GM19463 (cell line): ENCODE measurements around the gene KRTAP10-1.
"Not testable (repeated sequence)": the region's sequence is repeated elsewhere in the genome, so short reads cannot be mapped to it uniquely, and the experiment has no call there.

Source experiments
- ATAC-seq: cut with Tn5 transposase; IDR thresholded peaks from one replicate; pipeline ENCODE4 v1.9.1; 2021; ENCODE audit warnings: mild to moderate bottlenecking, moderate library complexity; ENCODE audit not compliant: unreplicated experiment

Gene KRTAP10-1

DNA sequence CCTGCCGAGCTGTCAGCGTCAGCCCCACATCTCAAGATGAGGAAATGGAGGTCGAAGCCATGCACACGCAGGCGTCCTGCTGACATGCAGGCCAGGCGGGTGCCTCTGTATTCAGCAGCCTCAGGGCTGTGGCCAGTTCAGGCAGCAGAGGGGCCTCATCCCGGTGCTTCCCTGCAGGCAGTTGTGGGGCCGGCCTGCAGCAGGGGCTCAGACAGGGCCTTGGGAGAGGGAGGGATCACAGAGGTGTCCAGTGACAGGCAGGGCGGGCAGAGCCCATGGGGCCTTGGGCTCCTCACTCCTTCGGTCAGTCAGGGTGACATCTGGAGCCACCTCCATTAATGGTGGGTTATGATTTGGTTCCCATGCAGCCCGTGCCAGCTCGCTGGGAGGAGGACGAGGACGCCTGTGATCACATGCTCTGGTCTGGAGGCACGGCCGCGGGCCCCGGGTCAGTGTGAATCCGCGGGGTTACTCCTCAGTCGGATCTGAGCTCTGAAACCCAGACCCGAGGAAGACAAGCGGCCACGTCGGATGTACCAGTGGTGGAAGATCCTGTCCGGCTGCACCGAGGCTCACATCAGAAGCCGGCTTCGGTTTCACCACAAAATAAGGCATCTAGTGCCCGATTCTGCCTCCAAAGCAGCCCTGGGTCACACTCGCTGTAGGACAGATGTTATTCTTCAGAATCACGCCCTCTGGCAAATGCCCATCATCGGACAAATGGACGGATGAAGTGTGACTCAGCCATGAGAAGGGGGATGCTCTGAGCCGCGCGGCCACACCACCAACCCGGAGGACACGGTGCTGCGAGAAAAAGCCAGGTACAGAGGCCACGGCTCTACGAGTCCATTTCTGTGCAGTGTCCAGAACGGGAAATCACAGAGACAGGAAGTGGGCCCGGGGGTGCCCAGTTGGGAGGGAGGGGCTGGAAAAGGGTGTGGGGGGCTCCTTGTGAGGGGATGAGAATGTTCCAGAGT lies 33.4 kb downstream of the KRTAP10-1 start:
- no peak for ATAC-seq

DNA sequence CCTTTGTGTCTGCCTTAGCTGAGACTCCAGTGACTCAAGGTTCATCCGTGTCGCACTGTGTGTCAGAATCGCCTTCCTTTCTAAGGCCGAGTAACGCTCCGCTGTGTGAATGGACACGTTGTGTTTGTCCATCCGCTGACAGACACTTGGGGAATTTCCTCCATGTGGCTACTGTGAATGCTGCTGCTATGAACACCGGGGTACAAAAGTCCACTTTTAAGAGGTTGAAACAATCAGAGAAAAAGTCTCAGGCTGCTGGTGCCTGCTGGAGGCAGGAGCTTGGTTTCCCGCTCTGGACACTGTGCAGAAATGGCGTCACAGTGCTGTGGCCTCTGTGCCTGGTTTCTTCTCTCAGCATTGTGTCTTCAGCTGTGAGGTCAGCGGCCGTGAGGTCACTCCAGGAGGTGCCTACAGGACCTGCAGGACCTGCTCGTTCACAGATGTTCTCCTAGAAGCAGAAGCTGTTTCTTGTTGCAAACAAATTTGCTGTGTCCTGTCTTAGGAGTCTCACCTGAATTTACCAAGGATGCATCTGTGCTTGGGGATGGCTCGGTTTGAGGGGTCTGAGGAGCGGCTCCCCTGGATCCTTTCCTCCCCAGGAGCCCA lies 34.2 kb downstream of the KRTAP10-1 start:
- ATAC-seq = no peak

DNA sequence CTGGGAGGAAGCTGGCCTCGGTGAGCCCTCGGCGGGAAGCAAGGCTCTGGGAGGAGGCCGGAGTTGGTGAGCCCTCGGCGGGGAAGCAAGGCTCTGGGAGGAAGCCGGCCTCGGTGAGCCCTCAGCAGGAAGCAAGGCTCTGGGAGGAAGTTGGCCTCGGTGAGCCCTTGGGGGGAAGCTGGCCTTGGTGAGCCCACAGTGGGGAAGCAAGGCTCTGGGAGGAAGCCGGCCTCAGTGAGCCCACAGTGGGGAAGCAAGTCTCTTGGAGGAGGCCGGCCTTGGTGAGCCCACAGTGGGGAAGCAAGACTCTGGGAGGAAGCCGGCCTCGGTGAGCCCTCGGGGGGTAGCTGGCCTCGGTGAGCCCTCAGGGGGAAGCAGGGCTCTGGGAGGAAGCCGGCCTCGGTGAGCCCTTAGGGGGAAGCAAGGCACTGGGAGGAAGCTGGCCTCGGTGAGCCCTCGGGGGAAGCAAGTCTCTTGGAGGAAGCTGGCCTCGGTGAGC lies 36.0 kb downstream of the KRTAP10-1 start:
- no peak for ATAC-seq

DNA sequence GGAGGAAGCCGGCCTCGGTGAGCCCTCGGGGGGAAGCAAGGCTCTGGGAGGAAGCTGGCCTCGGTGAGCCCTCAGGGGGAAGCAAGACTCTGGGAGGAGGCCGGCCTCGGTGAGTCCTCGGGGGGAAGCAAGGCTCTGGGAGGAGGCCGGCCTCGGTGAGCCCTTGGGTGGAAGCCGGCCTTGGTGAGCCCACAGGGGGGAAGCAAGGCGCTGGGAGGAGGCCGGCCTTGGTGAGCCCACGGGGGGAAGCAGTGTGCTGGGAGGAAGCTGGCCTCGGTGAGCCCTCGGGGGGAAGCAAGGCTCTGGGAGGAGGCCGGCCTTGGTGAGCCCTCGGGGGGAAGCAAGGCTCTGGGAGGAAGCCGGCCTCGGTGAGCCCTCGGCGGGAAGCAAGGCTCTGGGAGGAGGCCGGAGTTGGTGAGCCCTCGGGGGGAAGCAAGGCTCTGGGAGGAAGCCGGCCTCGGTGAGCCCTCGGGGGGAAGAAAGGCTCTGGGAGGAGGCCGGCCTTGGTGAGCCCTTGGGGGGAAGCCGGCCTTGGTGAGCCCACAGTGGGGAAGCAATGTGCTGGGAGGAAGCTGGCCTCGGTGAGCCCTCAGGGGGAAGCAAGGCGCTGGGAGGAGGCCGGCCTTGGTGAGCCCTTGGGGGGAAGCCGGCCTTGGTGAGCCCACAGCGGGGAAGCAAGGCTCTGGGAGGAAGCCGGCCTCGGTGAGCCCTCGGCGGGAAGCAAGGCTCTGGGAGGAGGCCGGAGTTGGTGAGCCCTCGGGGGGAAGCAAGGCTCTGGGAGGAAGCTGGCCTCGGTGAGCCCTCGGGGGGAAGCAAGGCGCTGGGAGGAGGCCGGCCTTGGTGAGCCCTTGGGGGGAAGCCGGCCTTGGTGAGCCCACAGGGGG lies 36.7 kb downstream of the KRTAP10-1 start:
- not testable (repeated sequence) for ATAC-seq

DNA sequence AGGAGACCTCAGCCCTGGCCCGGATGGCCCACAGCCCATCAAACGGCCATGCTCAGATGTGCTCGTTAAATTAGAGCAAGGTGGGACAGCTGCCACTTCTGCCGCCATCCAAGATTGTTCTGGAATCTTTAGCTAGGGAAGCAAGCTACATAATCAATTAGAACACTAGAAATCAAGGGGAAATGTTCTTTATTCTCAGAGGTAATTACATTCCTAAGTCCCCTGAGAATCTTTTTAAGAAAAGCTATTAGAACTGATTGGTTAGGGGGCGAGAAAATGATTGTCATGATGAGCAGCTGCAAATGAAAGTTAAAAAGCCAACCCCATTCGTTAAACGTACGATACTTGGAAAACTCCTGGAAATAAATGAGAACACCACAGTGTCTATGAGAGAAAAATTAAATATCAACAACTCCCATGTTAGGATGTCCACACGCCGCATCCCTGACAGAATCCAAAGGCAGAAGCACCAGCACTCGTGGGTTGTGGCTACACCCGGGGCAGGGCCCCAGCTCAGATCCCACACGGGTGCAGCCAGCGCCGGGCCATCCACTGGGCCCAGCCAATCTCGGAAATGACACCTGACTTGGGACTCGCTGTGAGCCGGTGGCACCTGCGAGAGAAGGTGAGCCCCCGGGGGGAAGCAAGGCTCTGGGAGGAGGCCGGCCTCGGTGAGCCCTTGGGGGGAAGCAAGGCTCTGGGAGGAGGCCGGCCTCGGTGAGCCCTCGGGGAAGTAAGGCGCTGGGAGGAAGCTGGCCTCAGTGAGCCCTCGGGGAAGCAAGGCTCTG lies 37.6 kb downstream of the KRTAP10-1 start:
- ATAC-seq = no peak

DNA sequence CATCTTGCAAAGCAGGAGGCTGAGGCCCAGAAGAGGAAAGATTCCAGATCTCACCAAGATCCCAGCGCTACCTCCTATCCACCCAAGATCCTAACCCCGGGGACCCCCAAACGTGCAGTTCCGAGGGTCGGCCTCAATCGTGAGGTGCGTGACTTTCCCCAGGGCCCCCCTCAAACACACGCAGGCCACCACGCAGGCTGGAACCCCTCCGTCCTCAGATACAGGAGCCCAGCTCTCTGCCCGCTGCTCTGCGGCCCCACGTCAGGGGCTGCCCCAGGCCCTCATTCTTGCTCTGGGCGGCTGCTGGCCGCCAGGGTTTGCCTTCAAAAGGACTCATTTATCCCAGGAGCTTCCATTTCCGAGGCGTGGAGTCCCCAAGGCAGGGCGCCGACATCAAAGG lies 39.9 kb downstream of the KRTAP10-1 start:
- ATAC-seq = no peak

DNA sequence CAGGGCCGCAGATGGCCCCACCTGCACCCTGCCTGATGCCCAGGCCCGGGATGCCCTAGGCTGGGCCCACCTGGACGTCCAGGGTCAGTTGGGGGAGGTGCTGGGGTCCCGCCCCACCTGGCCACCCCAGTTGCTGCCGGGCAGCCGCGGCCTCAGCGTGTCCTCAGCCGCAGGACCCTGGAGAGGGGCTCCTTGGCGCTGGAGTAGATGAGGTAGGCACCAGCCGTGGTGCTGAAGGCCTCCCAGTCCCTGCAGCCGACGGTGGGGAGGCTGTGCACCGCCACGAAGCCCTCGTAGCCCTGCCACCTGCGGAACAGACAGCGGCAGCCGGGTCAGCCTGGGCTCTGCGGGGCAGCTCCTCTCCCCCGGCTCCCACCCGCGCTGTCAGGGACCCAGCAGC lies 40.4 kb downstream of the KRTAP10-1 start:
- no peak for ATAC-seq

DNA sequence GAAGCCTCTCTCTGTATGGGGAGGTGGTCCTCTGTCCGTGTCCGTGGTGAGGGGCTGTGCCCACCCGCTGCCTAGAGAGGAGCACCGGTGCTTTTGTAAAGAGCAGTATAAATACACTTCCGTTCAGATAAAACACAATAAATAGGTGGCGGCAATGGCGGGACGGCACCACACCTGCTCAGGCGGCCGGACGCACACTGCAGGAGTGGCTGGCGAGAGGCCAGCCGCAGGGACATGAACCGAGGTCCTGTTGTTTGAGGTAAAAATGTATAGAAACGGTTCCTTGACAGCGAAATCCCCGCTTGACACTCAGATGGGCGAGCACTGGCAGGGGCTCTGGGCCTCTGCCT lies 40.8 kb downstream of the KRTAP10-1 start:
- ATAC-seq = no peak

DNA sequence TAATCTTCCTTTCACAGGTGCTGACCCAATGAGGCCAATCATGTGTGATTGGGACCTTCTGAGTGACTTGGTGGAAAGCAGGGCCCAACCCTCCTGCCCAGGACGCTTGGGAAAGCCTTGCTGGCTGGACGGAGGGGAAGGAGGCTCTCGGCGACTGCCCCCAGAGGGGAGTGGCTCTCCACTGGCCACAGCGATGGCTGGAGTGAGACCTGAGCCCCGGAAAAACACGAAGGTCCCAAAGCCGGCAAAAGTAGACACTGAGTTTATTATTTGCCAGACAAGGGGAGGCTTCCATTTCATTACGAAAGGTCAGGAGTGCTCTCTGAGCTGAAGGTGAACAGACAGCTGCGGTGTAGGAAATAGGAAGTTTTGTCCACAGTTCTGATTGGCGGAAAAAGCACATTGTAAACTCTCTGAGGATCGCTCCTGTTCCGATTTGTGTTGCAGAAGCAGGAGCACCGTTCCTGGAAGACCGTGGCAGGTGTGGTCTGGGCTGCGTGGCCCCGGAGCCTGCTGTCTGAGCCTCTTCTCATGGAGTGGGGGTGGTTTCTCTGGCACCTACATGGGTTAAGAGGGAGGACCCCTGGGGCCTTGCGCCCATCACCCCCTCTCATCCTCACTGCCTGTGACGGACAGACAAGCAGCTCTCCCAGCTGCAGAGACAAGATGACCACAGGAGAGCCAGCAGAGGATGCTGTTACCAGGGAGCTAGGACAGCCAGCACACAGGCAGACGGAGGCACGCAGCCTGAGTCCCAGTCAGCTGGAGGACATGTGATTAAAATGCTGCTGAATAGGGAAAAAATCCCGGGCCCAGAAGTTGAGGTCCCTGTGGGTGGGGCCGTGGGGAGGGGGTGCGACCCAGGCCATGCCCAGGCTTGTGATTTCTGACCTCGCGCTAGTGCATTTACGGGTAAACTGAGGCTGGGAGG lies 41.5 kb downstream of the KRTAP10-1 start:
- no peak for ATAC-seq

DNA sequence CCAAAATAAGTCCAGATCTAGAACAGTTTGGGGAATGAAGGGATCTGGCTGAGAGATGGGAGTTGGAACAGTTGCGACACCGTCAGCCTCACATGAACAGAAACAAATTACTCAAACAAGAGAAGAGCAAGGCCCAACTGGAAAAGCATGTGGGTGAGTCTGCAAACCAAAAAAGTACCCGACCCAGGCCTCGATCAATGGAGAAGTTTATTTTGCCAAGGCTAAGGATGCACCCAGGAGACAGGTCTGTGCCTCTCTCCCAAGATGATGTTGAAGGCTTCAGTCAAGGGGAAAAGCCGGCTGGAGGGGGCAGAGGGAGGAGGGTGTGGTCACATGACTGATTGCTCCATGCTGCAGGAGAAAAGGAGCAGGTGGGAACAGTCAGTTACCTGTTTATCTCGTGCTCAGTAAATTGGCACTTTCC lies 42.3 kb downstream of the KRTAP10-1 start:
- ATAC-seq = no peak

DNA sequence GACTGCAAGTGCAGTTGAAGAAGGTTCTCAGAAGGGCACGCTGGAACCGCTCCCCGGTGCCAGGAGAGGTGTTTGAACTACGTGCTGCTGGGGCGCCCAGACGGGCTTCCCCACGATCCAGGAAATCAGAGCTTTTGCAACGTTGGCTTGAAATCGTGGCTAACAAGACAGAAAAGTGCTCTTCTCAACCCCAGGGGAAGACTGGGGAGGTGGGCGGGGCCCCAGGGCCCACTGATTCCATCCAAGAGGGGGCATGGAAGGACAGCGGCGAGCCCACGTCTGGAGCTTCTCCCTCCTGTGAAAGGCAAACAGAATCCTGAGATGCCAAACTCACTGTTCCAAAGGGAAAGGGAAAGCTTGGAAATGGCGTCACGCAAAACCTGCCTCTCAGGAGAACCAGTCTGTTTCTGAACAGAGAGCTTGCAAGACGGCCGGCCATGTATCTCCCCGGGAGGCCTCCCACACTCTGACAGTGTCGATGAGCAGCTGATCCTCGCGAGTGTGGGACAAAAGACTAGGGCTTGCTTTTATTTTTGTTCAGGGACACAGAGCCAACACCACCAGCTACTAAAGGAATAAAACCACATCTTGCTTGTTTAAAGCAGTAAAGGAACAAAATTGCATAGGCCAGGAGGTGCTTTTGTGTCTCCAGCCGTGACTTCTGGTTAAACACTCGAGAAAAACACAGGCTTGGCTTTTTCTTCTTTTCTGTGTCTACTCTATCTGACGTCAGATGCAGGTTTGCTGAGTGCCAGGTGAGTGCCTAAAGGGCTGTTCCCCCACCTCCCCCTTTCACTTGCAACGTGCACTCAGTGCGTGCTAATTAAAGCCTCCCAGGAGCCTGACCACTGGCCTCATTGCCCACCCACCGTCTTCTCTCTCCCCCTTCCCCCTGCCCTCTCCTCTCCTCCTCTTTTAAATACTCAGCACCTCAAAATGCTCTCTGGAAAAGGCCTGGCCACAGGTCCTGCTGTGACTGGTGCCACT lies 43.1 kb downstream of the KRTAP10-1 start:
- ATAC-seq = no peak

DNA sequence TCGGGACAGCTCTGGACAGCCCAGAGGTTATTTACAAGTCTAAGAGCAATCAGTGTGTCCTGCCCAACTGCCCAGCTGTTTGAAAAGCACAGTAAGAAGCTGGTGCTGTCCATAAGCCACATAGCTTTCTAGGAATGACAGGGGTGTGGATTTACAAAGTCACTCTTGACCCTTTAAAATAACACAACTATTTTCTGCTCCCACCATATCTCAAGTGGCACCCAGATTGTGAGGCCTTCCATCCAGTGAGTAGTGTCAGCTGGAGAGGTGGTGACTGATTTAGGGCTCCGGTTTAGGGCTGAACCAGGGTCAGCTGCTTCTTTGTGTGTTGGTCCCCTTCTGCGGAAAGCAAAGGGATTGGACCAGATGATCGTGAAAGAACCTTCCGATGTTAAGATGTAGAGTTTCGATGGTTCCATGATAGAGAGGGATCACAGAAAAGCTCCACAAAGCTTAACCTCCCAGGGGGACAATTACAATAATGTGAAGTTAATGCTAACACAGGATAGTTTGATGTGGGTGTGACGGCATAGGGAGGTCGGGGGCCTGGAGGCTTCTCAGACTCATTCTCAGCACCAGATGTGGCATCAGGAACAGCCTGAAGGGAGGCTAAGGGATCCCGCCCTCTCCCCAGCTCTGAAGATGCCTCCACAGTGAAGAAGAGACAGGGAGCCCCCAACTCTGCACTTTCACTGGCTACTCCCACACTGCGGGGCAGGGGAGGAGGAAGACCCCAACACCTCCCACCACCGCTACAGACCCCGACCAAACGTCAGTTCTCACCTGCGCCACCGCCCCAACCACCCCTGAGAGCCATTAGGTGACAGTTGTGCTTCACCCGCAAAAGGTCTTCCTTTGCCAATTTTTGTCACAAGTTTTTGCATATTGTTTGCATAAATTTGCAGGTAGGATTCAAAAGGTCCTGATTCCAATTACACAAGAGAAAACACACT lies 44.1 kb downstream of the KRTAP10-1 start:
- no peak for ATAC-seq

DNA sequence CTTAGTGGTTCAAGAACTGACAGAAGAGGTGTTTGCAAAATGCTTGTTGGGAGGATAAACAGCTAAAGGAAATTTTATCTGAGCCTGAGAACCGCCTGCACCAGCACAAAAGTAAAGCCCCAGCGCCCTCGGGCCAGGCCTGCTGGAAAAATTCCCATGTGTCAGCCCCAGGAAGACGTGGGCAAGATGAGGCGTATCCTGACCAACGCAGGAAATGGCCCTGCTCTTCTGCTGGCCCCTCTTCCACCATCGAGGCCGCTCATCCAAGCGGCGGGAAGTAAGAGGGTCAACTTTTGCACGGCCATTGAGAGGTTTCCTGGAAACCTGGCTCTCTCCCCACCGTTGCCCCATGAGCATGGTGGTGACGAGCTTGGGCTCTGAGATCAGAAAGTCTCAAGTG lies 45.0 kb downstream of the KRTAP10-1 start:
- ATAC-seq = no peak

DNA sequence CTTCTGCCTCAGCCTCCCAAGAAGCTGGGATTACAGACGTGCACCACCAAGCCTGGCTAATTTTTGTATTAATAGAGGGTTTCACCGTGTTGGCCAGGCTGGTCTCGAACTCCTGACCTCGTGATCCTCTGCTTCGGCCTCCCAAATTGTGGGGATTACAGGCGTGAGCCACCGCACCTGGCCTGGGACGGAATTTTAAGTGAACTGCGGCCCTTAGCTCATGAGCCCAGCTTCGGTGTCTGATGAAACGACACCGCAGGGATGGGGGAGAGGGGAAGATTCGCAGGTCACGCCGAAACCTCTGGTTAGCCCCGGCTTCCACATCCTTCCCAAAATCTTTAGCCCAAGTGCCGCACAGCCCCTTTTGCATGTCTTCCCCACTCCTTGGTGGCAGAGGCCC lies 45.6 kb downstream of the KRTAP10-1 start:
- ATAC-seq = no peak

DNA sequence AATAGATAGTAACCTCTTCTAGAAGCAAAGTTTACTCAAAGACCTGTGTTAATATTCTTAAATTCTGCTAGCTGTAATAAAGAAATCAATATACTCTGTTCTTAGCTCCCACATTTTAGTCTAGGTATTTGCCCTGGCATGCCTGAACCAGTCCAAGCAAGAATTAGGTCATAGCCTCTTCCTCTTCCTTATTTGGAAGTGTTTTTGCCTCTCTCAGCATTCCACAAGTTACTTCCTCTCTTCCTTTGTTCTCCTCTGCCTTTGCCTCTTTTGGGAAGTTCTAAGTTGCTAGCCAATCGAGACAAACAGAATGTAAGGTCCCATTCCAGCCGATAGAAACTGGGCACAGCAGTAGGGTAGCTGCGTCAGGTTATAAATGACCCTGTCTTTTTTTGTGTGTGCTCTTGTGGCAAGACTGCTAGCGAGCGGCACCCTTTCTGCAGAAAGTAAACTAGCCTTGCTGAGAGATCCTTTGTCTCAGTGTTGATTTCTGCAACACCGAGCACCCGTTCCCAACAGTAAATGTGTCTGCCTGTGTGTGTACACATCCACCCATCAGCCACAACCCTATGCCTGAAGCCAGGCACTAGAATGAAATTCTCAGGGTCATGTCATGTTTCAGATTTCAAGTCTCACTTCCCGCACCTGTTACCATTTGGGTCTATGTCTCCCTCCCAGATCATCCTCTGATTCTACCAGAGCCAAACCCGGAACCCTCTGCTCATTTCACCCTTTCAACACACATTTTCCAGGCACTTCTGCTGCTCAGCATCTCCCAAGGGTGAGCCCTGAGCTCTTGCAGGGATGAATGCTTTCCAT lies 47.2 kb downstream of the KRTAP10-1 start:
- no peak for ATAC-seq

DNA sequence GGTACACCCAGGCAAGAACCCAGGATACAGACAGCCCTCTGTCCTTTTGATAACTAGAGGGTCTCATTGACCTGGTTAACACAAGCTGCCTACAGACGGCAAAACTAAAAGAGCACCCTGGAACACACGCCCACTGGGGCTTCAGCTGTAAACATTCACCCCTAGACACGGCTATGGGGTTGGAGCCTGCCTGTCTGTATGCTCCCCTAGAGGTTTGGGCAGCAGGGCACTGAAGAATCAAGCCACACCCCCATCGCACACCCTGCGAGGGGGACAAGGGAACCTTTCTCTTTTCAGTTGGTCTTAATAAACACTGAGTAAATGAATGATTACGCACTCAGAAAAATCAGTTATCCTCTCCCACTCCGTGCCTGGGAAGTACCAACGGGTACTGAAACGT lies 49.2 kb downstream of the KRTAP10-1 start:
- ATAC-seq = no peak
